HFF-Myc (cell line): ENCODE data around the gene MAST2.

ENCODE experiments used
- DNase-seq: peaks from one replicate; pipeline ENCODE4 v3.0.0-alpha.2; 2011; ENCODE audit warnings: low read depth; ENCODE audit errors: extremely low read depth
- H3K4me3 ChIP-seq: replicated peaks from 2 replicates; pipeline ENCODE4 v1.5.1; 2011; ENCODE audit warnings: low read depth, mild to moderate bottlenecking, control low read depth, low read length
- CTCF ChIP-seq: IDR thresholded peaks from 2 replicates; pipeline ENCODE4 v1.5.1; 2012; ENCODE audit warnings: mild to moderate bottlenecking, low read depth, low read length, control low read depth; ENCODE audit errors: missing control alignments

The MAST2 gene

GRCh38 chr1:46010611-46011010 is 207.2 kb downstream of the MAST2 start:
- no peak overlapping the region for H3K4me3 ChIP-seq
- no peak for TF ChIP-seq CTCF
- DNase-seq = no peak

GRCh38 chr1:46011121-46011695 is 207.8 kb downstream of the MAST2 start:
- no peak for DNase-seq
- no peak for TF ChIP-seq CTCF
- H3K4me3 ChIP-seq = no peak overlapping the region

DNA sequence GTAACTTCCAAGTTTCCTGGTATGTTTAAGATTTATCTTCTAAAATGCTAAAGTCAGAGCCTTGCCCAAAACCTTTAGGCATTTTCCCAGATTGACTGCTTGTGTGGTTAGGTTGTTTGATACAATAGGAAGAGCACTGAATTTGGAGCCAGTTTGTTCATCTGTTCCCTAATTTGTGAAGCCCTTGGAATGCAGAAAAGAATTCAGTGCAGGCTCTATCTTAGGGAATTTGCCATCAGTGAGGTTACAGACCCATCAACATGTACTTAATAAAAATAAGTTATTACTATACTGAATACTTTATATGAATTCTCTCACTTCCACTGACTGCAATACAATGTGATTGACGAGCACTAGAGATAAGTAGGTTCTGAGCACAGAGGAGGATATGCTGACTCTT is 208.8 kb downstream of the MAST2 start:
- no peak for DNase-seq
- TF ChIP-seq CTCF = no peak
- H3K4me3 ChIP-seq = no peak overlapping the region

DNA sequence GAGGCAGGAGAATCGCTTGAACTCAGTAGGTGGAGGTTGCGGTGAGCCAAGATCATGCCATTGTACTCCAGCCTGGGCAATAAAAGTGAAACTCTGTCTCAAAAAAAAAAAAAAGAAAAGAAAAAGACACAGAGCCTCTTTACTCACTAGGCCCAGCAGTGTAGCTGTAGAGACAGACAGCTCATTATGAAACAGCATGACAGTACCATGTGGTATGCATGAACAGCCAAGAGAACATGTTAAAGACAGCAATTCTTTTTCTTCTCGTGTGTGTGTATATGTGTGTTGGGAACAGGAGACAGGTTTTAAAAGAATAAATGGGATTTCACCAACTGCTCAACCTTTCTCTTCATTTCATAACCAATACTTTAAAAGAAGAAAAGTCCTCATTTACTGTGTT is 210.2 kb downstream of the MAST2 start:
- H3K4me3 ChIP-seq = no peak overlapping the region
- TF ChIP-seq CTCF = no peak

DNA sequence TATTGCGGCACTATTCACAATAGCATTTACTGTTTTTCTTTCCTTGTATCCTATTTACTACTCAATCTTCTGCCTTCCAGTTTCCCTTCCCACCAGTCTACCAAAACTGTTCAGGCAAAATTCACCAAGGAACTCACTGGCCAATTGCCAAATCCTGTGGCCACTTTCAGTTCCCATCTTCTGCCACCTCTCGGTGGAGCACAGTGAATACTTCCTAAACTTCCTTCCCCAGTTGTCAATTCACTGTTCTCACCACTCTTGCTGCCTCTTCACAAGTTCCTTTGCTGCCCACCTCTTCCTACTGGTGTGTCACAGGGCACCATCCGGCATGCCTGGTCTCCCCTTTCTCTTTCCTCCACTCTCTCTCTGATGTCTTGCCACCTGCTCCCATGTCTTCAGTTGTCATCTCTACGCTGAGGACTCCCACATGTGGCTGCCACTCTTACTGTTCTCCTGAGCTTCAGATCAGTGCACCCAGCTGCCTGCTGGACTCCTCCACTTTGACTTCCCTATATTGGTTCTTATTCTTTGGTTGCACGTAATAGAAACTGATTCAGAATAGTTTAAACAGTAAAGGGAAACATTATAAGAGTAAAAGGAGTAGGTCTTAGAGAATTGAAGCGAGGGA is 214.6 kb downstream of the MAST2 start:
- DNase-seq = no peak
- TF ChIP-seq CTCF = no peak
- no peak overlapping the region for H3K4me3 ChIP-seq

More for the DNA sequence above, 210.2 kb downstream of the MAST2 start:
- DNase-seq = no peak

GRCh38 chr1:46019348-46019747 is 215.9 kb downstream of the MAST2 start:
- DNase-seq = no peak
- no peak overlapping the region for H3K4me3 ChIP-seq
- no peak for TF ChIP-seq CTCF

DNA sequence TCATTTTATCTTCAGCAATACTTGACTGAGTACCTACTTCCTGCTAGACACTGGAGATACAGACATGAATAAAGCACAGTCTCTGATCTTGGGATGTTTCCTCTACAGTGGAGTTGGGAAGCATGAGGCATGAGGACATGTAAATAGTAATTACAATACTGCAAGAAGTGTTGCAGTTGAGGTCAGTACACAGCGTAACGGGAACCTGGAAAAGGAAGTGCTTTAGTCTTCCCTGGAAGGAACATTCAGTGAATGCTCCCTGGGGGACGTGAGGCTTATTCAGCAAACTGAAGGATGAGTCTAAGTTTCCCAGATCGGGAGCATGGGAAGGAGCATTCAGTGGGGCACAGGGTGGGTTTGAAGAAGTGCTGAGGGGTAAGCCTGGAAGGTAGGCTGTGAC is 216.6 kb downstream of the MAST2 start:
- DNase-seq = no peak
- no peak for TF ChIP-seq CTCF
- no peak overlapping the region for H3K4me3 ChIP-seq
